Activated naive CD4-positive, alpha-beta T cell treated with anti-CD3 and anti-CD28 coated beads for 36 hours (primary cell): Measurements from ENCODE around the gene SMOC2. TPM values are rescaled to one million over a fixed set of nuclear protein-coding genes. Genes with fewer than 3 reads are reported as not detected.

ENCODE experiments used
- CTCF ChIA-PET: fragments of 350-600 bp; sonication (Branson Sonifier 250); formaldehyde crosslinking; loops from one replicate; lab custom pipeline; 2021; ENCODE audit warnings: antibody characterized with exemption; lab: Charles Lee
- DNase-seq: peaks from one replicate; pipeline ENCODE4 v3.0.0-alpha.2; 2020
- H3K27ac Mint-ChIP-seq: one replicate; pipeline ENCODE4 v1.8.0; 2021; ENCODE audit warnings: mild to moderate bottlenecking, mixed read lengths
- H3K27me3 Mint-ChIP-seq: one replicate; pipeline ENCODE4 v1.8.0; 2021; ENCODE audit warnings: low read depth, mixed read lengths
- H3K36me3 Mint-ChIP-seq: one replicate; pipeline ENCODE4 v1.8.0; 2021; ENCODE audit warnings: low read depth, mixed read lengths
- H3K4me1 Mint-ChIP-seq: one replicate; pipeline ENCODE4 v1.8.0; 2021; ENCODE audit warnings: low read depth, mixed read lengths
- H3K4me3 Mint-ChIP-seq: one replicate; pipeline ENCODE4 v1.8.0; 2021; ENCODE audit warnings: mild to moderate bottlenecking, moderate library complexity, mixed read lengths
- H3K9me3 Mint-ChIP-seq: one replicate; pipeline ENCODE4 v1.8.0; 2021; ENCODE audit warnings: mixed read lengths
- intact Hi-C: fragments of 100-400 bp; cut with micrococcal nuclease; formaldehyde crosslinking; loops from one replicate; pipeline ENCODE4 v1.15.1; 2023
- total RNA-seq, 2 experiments: library from RNA; stranded (reverse); gene quantifications; one replicate each; pipeline ENCODE4 v1.2.3, GENCODE V29; 2021

SMOC2 gene
- total RNA-seq, 2 experiments from 2014 or later: not detected

DNA sequence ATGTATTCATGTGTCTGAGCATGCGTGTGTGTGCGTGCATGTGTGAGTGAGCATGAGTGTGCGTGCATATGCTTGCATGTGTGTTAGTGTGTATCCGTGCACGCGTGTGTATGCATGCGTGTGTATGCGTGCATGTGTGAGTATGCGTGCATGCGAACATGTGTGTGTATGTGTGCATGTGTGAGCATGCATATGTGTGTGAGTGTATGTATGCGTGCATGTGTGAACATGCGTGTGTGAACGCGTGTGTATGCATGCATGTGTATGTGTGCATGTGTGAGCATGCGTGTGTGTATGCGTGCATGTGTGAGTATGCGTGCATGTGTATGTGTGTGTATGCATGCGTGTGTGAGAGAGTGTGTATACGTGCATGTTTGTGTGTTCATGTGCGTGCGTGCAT lies 77.9 kb downstream of the SMOC2 start:
- intact Hi-C loops: no loop called here
- CTCF ChIA-PET: no interaction called here
- Mint-ChIP-seq H3K36me3 (no peaks in the 10 kb centered on the region), H3K9me3 (no peaks in the 10 kb centered on the region), H3K4me1 (no peaks in the 10 kb centered on the region), H3K27ac (no peak overlapping the region), H3K27me3 (no peaks in the 10 kb centered on the region), H3K4me3 (no peak overlapping the region)
- DNase-seq: no peak

GRCh38 chr6:168520233-168520632 lies 79.2 kb downstream of the SMOC2 start:
- H3K27ac Mint-ChIP-seq: no peak overlapping the region

GRCh38 chr6:168524571-168525001 lies 83.6 kb downstream of the SMOC2 start:
- Mint-ChIP-seq H3K27me3 (peaks cover 3% of the 10 kb centered on the region), H3K27ac (no peak overlapping the region)
- intact Hi-C loops: no loop called here

More at GRCh38 chr6:168520233-168520632, 79.2 kb downstream of the SMOC2 start:
- Mint-ChIP-seq H3K36me3 (no peaks in the 10 kb centered on the region), H3K27me3 (no peaks in the 10 kb centered on the region), H3K9me3 (no peaks in the 10 kb centered on the region), H3K4me3 (no peak overlapping the region), H3K4me1 (no peaks in the 10 kb centered on the region)
- no peak for DNase-seq
- CTCF ChIA-PET: no interaction called here
- intact Hi-C loops: no loop called here

DNA sequence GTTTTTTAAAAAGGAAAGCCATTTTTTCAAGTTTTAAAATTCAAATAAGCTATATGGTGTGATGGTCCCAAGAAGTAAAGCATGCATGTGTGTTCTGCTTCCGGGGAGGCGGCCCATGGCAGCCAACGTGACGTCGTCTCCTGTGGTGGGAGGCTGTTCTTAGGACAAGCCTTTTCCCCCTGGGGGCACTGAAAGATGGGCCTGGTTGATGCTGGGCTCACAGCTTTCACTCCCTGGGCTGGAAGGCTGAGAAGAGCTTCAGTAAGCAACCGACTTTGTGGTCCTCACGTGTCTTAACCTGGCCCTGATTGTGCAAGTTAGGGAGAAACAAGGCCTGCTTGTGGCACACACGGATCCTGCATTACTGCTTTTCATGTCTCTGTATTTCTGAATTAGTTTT lies 84.1 kb downstream of the SMOC2 start:
- intact Hi-C loops: no loop called here
- Mint-ChIP-seq H3K4me1 (no peaks in the 10 kb centered on the region), H3K4me3 (no peak overlapping the region), H3K27me3 (peaks cover 3% of the 10 kb centered on the region), H3K9me3 (no peaks in the 10 kb centered on the region), H3K27ac (no peak overlapping the region), H3K36me3 (no peaks in the 10 kb centered on the region)
- no peak for DNase-seq
- CTCF ChIA-PET: no interaction called here

More at GRCh38 chr6:168524571-168525001, 83.6 kb downstream of the SMOC2 start:
- H3K9me3 Mint-ChIP-seq: no peaks in the 10 kb centered on the region
- H3K4me3 Mint-ChIP-seq: no peak overlapping the region
- no peak for DNase-seq
- H3K4me1 Mint-ChIP-seq: no peaks in the 10 kb centered on the region
- H3K36me3 Mint-ChIP-seq: no peaks in the 10 kb centered on the region
- CTCF ChIA-PET: no interaction called here

DNA sequence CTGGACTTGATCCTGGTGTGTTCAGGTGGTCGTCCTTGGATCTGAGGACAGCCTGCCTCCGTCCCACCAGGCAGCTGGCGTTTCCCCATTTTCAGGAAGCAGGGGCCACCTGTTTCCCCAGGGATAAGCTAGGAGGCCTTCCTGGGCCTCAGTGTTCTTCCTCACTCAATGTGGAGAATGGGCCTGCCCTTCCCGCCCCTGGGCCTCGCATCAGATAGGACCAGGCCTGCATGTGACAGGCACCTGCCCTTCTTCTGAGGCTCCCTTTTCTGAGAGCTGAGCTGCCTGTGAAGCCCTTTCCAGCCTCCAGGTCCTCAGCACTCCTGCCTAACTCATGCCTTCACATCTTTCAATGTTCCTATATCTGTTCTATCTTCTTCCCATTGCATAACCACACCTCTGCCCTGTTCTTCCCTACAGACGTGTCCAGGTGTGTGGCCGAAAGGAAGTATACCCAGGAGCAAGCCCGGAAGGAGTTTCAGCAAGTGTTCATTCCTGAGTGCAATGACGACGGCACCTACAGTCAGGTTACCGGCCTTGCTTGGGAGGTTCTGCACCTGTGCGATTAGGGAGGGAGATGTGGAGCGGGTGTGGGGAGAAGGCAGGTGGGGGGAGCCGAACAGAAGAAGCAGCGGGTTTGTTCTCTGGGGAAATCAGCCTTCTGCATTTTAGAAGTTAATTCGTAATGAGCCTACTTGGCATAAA lies 85.1 kb downstream of the SMOC2 start:
- no peaks in the 10 kb centered on the region for H3K36me3 Mint-ChIP-seq
- intact Hi-C loops: no loop called here
- no peak overlapping the region for H3K27ac Mint-ChIP-seq
- CTCF ChIA-PET: no interaction called here
- no peak for DNase-seq
- H3K27me3 Mint-ChIP-seq: peaks cover 3% of the 10 kb centered on the region
- H3K9me3 Mint-ChIP-seq: no peaks in the 10 kb centered on the region
- no peak overlapping the region for H3K4me3 Mint-ChIP-seq
- H3K4me1 Mint-ChIP-seq: no peaks in the 10 kb centered on the region

DNA sequence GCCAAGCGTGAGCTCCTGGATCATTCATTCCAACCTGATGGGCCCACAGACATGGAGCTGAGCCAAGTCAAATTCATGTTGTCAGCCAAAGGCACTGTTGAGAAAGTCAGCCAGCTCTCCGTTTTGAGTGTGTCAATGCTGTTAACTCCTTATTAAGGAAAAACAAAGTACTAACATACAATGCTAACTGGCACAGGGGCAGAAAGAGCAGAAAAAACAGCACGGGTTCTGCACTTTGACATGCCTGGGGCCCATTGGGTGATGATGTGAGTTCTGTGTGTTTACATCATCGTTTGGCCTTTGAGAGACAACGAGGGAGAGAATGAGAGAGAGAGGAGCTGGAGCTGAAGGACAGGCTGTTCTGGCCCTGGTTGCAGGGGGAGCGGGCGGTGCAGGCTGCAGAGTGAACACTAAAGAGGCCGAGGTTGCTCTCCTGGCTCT lies 85.9 kb downstream of the SMOC2 start:
- Mint-ChIP-seq H3K36me3 (no peaks in the 10 kb centered on the region), H3K4me1 (no peaks in the 10 kb centered on the region), H3K27ac (no peak overlapping the region), H3K4me3 (no peak overlapping the region), H3K27me3 (peaks cover 3% of the 10 kb centered on the region), H3K9me3 (no peaks in the 10 kb centered on the region)
- intact Hi-C loops: no loop called here
- DNase-seq: no peak
- CTCF ChIA-PET: no interaction called here

DNA sequence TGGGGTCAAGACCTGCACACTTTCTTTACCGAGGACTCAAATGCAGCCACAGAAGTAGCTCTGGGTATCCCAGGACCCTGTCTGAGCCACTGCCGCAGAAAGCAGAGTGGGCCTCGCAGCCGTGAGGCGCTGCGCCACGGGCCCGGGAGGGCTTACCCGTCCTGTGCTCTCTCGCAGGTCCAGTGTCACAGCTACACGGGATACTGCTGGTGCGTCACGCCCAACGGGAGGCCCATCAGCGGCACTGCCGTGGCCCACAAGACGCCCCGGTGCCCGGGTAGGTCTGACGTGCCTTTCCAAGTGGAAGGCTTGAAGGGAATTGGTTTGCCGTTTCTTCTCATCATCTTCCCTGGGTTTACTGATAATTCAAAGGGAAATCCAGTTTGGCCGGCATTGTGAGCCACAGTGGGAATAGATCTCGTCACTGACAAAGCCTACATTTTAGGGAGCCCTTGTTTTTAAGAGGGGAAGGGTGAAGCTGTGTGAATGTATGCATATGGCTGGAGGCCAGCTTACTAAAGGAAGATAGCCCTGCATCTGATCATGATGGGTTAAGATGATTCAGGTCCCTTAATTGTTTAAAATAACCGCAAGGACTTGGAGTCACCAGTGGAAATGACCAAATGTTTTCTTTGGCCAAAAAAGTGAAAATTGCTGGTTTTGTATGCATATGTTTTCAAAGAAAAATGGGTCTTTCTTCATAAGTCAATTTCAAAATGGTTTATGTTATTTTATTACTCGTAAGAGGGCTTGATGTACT lies 86.6 kb downstream of the SMOC2 start:
- peaks cover 3% of the 10 kb centered on the region for H3K27me3 Mint-ChIP-seq
- CTCF ChIA-PET: no interaction called here
- DNase-seq: no peak
- no peaks in the 10 kb centered on the region for H3K4me1 Mint-ChIP-seq
- intact Hi-C loops: no loop called here
- no peak overlapping the region for H3K4me3 Mint-ChIP-seq
- no peak overlapping the region for H3K27ac Mint-ChIP-seq
- no peaks in the 10 kb centered on the region for H3K9me3 Mint-ChIP-seq
- no peaks in the 10 kb centered on the region for H3K36me3 Mint-ChIP-seq

DNA sequence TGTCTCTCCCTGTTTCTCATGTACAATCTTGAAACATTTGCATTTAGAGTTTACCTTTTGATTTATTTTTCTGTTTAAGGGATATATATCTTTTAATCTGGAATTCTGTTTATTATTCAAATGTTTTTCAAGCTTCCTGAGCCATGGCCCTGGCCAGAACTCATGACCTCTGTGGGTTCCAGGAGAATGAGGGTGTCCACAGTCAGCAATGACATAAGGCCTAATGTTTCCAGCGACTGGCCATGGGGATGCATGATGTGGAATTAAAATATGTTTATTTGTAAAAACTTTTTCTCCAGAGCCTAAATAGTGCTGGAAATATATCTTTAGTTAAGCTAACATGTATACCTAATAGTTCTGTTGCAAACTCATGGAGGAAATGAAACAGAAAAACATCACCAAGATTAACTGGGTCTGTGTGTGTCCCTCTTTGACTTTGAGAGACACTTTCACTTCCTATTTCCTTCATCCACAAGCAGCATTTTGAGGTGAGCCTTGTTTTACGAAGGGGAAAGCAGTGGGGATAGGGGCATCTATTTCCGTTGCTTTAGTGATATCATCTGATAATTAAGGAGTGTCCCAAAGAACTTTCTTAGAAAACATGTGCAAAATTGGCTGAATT lies 87.6 kb downstream of the SMOC2 start:
- no peak for DNase-seq
- no peaks in the 10 kb centered on the region for H3K36me3 Mint-ChIP-seq
- H3K4me3 Mint-ChIP-seq: no peak overlapping the region
- H3K27me3 Mint-ChIP-seq: peaks cover 3% of the 10 kb centered on the region
- H3K9me3 Mint-ChIP-seq: no peaks in the 10 kb centered on the region
- CTCF ChIA-PET: no interaction called here
- H3K4me1 Mint-ChIP-seq: no peaks in the 10 kb centered on the region
- H3K27ac Mint-ChIP-seq: no peak overlapping the region
- intact Hi-C loops: no loop called here

DNA sequence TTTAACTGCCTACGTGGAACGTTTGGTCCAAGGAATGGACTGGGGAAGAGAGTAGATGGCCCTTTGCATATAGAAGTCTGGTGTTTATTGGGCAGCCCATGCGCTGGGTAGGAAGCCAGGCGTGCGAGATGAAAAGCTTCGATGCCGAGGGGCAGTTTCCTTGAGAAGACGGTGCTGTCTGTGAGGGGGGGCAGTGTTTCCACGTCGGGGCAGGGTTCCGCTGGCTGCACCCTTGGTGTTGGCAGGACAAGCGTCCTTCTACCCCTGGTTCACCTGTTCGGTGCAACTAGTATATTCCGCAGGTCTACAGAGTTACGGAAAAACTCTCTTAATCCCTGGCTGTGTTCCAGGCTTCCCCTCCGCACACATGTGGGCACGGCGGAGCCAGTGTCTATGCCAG lies 88.2 kb downstream of the SMOC2 start:
- Mint-ChIP-seq H3K27me3 (peaks cover 3% of the 10 kb centered on the region), H3K36me3 (no peaks in the 10 kb centered on the region), H3K9me3 (no peaks in the 10 kb centered on the region), H3K4me3 (no peak overlapping the region), H3K4me1 (no peaks in the 10 kb centered on the region), H3K27ac (no peak overlapping the region)
- CTCF ChIA-PET: no interaction called here
- intact Hi-C loops: no loop called here
- DNase-seq: no peak

- CTCF ChIA-PET: no interaction called here
These were observed 89.7 kb downstream of the SMOC2 start for GRCh38 chr6:168530653-168531071.

GRCh38 chr6:168532070-168532469 lies 91.1 kb downstream of the SMOC2 start:
- H3K4me3 Mint-ChIP-seq: no peak overlapping the region
- no peaks in the 10 kb centered on the region for H3K9me3 Mint-ChIP-seq
- H3K4me1 Mint-ChIP-seq: no peaks in the 10 kb centered on the region
- CTCF ChIA-PET: no interaction called here
- H3K36me3 Mint-ChIP-seq: no peaks in the 10 kb centered on the region
- intact Hi-C loops: no loop called here
- no peak overlapping the region for H3K27ac Mint-ChIP-seq
- no peaks in the 10 kb centered on the region for H3K27me3 Mint-ChIP-seq
- DNase-seq: no peak

More at GRCh38 chr6:168530653-168531071, 89.7 kb downstream of the SMOC2 start:
- Mint-ChIP-seq H3K9me3 (no peaks in the 10 kb centered on the region), H3K27ac (no peak overlapping the region), H3K36me3 (no peaks in the 10 kb centered on the region), H3K4me1 (no peaks in the 10 kb centered on the region), H3K27me3 (peaks cover 3% of the 10 kb centered on the region), H3K4me3 (no peak overlapping the region)
- no peak for DNase-seq
- intact Hi-C loops: no loop called here

- Mint-ChIP-seq H3K27me3 (no peaks in the 10 kb centered on the region), H3K4me3 (no peak overlapping the region), H3K27ac (no peak overlapping the region), H3K9me3 (no peaks in the 10 kb centered on the region), H3K4me1 (no peaks in the 10 kb centered on the region), H3K36me3 (no peaks in the 10 kb centered on the region)
- CTCF ChIA-PET: no interaction called here
- no peak for DNase-seq
- intact Hi-C loops: no loop called here
These were observed 92.4 kb downstream of the SMOC2 start for GRCh38 chr6:168533414-168533813.
